GM19193 (cell line): ENCODE measurements around the gene BCAS3.

Source experiments
- POLR2A ChIP-seq: IDR thresholded peaks from 4 replicates; pipeline ENCODE4 v1.6.1; 2011; ENCODE audit not compliant: insufficient read depth, insufficient read length; ENCODE audit errors: extremely low read depth

Gene BCAS3

GRCh38 chr17:60661489-60661888 lies 16.2 kb upstream of the BCAS3 start:
- no peak for TF ChIP-seq POLR2A

DNA sequence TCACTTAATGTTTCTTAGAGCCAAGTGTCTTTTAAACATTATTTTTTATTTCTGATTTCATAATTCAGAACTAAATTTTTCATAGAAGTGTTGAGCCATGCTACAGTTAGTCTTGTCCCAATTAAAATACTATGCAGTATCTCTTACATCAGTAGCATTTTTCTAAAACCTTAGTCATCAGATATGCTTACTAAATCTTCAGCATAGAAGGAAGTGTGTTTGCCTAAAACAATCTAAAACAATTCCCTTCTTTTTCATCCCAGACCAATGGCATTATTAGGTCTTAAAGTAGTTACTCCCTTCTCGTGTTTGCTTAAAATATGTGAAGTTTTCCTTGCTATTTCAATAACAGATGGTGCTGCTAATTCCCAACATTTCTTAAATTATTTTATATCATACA lies 13.6 kb upstream of the BCAS3 start:
- no peak for TF ChIP-seq POLR2A

GRCh38 chr17:60665602-60666001 lies 12.0 kb upstream of the BCAS3 start:
- no peak for TF ChIP-seq POLR2A

DNA sequence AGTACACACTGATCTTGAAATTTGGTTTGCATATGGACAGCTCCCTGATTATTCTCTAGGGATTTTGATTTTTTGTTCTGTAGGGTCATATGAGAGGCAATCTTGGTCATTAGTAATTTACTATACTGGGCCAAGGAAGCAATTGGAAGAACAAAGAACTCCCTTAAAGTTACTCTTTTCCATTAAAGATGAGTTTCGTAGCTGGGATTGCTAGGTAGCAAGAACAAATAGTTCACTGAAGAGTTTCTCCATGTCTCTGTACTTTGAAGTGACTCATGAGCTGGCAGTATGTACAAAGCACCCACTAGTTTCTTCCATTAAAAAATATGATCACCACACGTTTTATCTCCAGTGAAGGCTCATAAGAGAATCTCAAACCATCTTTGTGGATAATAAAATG lies 6.2 kb upstream of the BCAS3 start:
- no peak for TF ChIP-seq POLR2A

GRCh38 chr17:60675997-60676396 lies 1.7 kb upstream of the BCAS3 start:
- no peak for TF ChIP-seq POLR2A

- peak; percentile 69 for TF ChIP-seq POLR2A
These were observed 818 bp upstream of the BCAS3 start for GRCh38 chr17:60676758-60677307.

GRCh38 chr17:60678118-60678444 lies 430 bp downstream of the BCAS3 start:
- no peak for TF ChIP-seq POLR2A

DNA sequence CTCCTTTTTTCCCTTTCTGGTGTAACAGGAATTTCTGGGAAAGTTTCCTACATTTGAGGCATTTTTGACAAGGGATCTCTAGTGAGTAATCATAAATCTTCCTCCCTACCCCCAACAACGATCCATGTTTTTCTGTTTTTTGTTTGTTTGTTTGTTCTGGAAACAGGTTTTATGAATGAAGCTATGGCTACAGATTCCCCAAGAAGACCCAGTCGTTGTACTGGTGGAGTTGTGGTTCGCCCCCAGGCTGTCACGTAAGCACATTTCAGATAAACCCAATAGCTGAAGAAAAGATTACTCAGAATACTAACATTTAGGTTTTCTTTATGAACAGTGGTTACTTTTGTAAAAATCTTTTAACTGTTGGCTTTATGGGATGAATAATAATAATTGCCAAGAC lies 1.6 kb downstream of the BCAS3 start:
- no peak for TF ChIP-seq POLR2A

- TF ChIP-seq POLR2A: no peak
These were observed 3.1 kb downstream of the BCAS3 start for GRCh38 chr17:60680754-60681153.

- no peak for TF ChIP-seq POLR2A
These were observed 7.8 kb downstream of the BCAS3 start for GRCh38 chr17:60685437-60685836.

- no peak for TF ChIP-seq POLR2A
These were observed 18.3 kb downstream of the BCAS3 start for GRCh38 chr17:60695960-60696359.

DNA sequence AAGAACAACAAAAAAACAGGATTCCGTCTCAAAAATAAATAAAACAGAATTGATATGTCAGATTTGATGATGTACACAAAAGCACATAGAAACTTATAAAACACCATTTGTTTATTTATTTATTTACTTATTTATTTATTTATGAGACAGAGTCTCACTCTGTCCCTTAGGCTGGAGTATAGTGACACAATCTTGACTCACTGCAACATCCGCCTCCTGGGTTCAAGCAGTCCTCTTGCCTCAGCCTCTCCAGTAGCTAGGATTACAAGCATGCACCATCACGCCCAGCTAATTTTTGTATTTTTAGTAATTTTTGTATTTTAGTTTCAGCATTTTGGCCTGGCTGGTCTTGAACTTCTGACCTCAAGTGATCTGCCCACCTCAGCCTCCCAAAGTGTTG lies 21.4 kb downstream of the BCAS3 start:
- no peak for TF ChIP-seq POLR2A

- TF ChIP-seq POLR2A: no peak
These were observed 26.5 kb downstream of the BCAS3 start for GRCh38 chr17:60704170-60704569.

GRCh38 chr17:60712675-60713074 lies 35.0 kb downstream of the BCAS3 start:
- TF ChIP-seq POLR2A: no peak

DNA sequence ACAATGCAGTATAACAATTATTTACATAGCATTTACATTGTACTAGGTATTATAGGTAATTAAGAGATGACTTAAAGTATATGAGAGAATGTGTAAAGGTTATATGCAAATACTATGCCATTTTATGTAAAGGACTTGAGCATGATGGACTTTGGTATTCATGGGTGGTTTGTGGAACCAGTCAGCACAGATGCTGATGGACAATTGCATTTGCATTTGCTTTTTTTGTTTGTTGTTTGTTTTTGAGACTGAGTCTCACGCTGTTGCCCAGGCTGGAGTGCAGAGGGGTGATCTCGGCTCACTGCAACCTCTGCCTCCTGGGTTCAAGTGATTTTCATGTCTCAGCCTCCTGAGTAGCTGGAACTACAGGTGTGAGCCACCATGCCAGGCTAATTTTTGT lies 36.0 kb downstream of the BCAS3 start:
- no peak for TF ChIP-seq POLR2A

DNA sequence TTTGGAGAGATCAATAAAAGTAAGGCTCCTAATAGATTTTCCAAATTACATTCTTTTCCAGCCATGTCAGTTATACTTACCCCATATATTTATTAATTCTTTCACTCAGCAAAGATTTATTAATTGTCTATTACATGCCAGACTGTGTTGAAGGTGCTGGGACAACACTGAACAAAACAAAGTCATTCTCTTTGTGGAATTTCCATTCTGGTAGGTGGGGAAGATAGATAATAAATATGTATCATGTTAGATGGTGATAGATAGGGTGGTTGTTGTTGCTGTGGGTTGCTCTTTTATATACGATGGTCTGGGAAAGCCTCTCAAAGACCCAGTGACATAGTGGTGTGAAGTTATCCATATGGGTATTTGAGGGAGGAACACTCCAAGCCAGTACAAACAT lies 39.1 kb downstream of the BCAS3 start:
- no peak for TF ChIP-seq POLR2A

- no peak for TF ChIP-seq POLR2A
These were observed 40.2 kb downstream of the BCAS3 start for GRCh38 chr17:60717814-60718213.

DNA sequence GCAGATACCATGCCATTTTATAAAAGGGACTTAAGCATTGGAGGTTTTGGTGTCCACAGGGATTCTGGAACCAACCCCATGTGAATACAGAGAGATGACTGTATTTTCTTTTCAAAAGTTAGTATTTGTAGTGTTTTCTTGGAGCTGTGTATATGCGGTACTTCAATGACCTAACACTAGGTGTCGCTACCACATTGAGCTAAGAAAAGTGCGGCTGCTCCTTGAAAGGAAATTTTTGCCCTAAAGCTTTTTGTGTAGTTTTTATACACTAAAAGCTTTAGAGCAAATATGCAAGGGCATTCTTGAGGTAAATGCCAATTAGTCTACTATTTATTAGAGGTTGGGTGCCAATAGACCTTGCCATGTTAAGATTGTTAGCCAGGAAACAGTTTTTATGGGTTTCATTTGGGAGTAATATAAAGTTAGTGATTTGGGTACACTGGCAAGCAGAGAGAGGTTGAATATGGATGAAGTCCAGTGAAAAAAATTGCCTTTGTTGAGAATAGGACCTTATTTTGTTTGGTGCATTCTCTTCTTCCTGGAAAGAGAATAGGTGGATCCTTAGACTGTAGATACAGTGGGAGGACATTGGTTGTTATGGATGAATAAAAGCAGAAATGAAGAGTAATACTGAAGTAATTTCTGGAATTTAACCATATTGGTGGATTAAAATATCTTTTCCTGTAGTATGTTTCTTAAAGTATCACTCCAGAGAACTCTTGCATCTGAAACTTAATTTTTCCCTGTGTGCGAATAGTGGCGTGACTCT lies 43.3 kb downstream of the BCAS3 start:
- no peak for TF ChIP-seq POLR2A

GRCh38 chr17:60724647-60725046 lies 47.0 kb downstream of the BCAS3 start:
- TF ChIP-seq POLR2A: no peak
